HG03108 (cell line): ENCODE data around the gene DAPL1.

Experiments used
- ATAC-seq: cut with Tn5 transposase; IDR thresholded peaks from one replicate; pipeline ENCODE4 v1.9.1; 2021; ENCODE audit warnings: moderate library complexity; ENCODE audit not compliant: unreplicated experiment

DAPL1 gene, protein sequence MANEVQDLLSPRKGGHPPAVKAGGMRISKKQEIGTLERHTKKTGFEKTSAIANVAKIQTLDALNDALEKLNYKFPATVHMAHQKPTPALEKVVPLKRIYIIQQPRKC

DNA sequence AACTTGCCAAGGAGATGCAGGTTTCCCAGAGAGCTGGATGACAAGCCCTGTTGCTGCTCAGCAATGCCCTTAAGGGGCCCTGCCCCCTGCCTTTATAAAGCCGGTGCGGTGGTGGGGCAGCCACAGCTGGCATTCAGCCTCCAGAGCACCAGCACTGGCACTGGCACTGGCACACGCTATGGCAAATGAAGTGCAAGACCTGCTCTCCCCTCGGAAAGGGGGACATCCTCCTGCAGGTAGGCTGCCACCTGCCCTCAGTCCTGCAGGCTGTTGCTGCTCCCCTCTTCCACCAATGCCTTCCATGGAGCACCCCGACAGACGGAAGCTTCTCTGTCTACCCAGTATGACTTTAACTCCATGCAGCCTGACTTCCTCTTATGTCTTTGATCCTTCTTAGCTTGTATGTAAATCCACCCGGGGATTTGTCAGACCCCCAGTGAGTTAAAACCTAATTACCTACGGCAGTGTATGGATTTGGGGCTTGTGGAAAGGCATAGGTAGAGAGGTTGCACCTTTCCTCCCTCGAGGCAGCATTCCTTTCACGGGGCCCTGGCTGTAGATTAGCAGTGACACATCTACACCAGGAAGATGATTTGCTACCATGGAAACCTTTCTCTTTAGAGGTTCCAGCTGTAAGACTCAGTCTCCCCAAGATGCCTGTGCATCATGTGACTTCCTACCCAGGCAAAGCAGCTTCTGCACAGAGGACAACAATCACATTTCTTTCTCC is at the start of gene DAPL1:
TSS of gene DAPL1 (plus strand) at position 123 of the 730 bp plus-strand sequence. CDS start at position 179, 56 bp downstream.
- ATAC-seq = no peak

- no peak for ATAC-seq
Observed at GRCh38 chr2:158745866-158746382, 49.2 kb upstream of the DAPL1 start.

- no peak for ATAC-seq
Observed at GRCh38 chr2:158746488-158746887, 48.6 kb upstream of the DAPL1 start.

DNA sequence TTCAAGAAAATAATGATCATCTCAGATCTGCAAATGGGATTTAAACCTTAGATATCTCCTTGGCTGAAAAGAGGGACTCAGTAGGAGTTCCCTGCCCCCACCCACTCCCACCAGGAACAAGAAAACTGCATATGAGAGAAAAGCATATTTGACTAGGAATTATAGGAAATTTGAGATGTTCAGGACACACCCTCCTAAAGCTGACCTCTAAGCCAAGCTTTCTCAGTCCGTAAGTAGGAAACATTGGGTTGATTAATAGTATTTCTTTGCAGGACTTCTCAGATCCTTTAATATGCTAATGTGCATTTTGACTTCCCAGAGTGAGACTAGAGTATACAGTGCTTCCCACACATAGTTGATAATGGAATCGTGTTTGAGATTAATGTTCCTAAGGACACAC is 47.8 kb upstream of the DAPL1 start:
- ATAC-seq = no peak

DNA sequence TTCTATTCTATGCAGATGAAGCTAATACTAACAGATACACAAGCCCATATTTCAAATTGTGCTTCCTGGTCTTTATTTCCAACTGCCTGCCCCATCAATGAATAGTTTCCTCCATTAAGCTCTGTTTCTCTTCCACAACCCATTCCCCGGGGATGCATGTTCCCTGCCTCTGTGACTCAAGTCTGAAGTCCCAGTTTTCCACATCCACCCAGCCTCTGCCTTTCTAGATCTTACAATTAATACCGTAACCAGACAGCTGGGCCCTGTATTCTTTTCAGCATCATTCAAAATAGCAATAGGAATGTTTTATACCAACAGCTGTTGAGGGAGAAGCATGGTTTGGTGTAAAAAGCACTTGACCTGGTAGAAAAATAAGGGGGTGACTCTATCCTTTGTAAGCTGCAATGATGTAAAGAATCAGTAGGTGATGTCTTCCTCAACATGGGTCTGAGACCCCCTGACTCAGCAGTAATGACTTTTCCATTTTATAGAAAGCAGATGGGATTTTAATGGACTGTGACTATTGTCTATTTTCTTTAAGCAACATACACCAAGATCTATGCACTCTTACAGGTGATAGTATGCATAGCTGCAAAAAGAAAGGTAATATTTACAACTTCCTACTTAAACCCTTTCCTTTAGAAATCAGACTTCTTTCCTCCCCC is 46.1 kb upstream of the DAPL1 start:
- ATAC-seq = no peak

DNA sequence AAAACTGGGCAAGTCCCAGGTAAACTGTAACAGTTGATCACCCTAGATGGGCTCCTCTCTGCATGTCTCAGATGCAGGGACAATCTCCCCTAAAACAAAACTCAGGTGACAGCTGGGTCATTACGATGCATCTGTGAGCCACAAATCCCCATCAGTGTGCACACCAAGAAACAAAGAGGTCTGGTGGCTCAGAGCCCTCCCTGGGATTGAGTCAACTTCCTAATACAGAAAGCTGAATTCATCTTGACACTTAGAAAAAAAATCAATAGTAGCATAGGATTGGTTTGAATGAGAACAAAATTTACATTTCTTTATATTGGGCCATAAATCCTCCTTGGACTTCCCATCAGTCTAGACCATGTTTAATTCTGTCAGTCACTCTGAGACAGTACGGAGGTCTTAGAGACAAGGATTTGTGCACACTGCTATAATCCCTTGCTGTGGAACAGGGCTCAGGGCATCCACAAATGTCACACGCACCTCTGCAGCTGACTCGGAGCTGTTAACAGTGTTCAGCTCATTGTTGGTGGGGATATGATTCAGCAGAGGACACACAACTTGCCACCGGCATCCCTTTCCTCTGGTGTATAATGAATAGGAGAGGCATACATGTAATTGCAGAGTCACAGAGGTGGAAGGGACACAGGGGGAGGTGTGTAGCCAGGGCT is 44.5 kb upstream of the DAPL1 start:
- no peak for ATAC-seq

GRCh38 chr2:158753641-158754611 is 41.2 kb upstream of the DAPL1 start:
- ATAC-seq = peak; percentile 76

- no peak for ATAC-seq
Observed at GRCh38 chr2:158755310-158756087, 39.6 kb upstream of the DAPL1 start.

DNA sequence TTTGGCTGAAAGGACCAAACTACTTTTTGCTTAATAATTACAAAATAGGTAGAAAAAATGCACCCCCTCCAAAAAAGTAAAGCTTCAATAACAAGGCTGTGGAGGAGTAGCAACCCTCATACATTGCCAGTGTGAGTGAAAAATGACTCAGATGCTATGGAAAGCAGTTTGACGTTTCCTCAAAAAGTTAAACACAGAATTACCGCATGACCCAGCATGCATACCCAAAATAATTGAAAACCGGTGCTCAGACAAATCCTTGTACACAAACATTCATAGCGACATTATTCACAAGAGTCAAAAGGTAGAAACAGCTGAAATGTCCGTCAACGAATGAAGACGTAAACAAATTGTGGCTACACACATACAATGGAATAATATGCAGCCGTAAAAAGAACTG is 38.8 kb upstream of the DAPL1 start:
- ATAC-seq = no peak

GRCh38 chr2:158756976-158757375 is 38.1 kb upstream of the DAPL1 start:
- ATAC-seq = no peak

DNA sequence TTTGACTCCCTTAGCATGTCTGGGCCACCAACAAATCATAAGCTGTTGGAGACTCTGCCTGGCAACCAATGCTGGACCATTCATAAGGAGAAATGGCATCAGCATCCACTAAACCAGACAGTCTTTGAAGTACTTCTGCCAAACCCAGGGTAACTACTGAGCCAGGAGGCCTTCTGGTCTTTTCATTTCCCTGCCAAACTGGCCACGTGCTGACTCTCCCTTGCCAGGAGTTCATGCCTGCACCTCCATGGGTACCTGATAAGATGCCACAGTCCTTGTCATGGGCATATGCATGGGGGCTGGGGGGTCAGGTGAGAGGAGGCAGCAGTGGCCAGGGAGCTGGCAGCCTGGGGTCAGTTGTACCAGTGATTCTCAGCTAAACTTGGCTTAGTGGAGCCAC is 34.2 kb upstream of the DAPL1 start:
- no peak for ATAC-seq

- no peak for ATAC-seq
Observed at GRCh38 chr2:158761621-158762020, 33.5 kb upstream of the DAPL1 start.

- ATAC-seq = no peak
Observed at GRCh38 chr2:158762336-158762735, 32.8 kb upstream of the DAPL1 start.

GRCh38 chr2:158766524-158766923 is 28.6 kb upstream of the DAPL1 start:
- no peak for ATAC-seq

- ATAC-seq = no peak
Observed at GRCh38 chr2:158772306-158773078, 22.6 kb upstream of the DAPL1 start.

DNA sequence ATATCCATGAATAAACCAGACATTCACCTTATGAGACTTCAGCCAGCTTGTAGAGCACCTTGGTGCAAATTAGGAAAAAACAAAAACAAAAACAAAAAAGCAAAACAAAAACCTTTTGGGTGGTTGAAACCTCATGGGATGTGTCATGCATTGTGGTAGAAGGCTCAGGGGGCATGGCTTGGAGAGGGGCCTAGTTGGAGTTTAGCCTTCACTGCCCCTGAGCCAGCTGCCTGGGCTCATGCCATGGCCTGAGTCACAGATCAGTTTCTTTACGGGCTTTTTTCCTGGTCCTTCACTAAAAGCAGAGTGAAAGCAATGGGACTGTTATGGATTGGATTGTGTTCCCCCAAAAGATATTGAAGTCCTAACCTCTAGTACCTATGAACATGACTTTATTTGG is 22.0 kb upstream of the DAPL1 start:
- no peak for ATAC-seq

DNA sequence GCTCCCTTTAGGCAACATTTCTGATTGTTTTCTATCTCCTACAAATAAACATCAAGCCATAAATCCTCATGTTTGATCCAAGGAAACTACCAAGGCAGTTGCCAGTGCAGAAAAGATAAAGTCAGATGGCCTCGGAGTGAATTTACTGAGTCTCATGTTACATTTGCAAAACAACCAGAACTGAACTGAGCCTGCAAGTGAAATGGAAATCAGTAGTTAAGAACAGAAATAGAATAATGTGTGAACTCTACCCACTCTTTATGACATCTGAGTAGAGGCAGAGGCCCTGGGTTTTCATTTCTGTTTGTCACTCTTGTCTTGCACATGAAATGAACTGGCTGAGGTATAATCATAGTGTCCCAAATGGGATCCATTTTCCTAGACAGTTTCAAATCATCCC is 20.4 kb upstream of the DAPL1 start:
- ATAC-seq = no peak

DNA sequence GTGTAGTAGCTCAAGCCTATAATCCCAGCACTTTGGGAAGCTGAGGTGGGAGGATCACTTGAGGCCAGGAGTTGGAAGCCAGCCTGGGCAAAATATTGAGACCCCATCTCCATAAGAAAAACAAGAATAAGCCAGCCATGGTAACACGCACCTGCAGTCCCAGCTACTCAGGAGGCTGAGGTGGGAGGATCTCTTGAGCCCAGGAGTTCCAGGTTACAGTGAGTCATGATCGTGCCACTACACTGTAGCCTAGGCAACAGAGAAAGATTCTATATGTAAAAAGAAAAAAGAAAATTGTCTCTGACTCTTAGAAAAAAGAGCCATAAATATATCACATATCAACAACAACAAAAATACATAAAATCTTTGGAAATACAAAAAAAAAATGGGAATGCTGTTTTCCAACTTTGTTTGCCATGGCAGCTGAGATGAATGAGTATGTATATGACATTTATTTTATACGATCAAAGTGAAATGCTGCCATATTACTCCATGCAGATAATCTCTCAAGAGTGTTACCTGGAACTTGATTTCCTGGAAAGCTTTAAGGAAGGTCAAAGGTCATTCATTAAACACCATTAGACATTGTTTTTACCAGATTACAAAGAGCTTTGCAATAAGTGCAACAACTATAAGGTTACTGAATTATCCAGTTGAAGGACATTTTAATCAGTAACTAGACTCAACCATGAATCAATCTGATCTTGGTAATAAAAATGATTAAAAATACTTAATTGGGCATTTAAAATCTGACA is 19.7 kb upstream of the DAPL1 start:
- no peak for ATAC-seq
